HG03139 (cell line): ENCODE measurements around the gene SCAP.
"Not testable (repeated sequence)": the region's sequence is repeated elsewhere in the genome, so short reads cannot be mapped to it uniquely, and the experiment has no call there.

Source experiments
- ATAC-seq: cut with Tn5 transposase; IDR thresholded peaks from one replicate; pipeline ENCODE4 v1.9.1; 2021; ENCODE audit not compliant: unreplicated experiment

SCAP gene

GRCh38 chr3:47399531-47400270, 76.0 kb downstream of the SCAP start:
- ATAC-seq, result no peak

- ATAC-seq, result no peak
Measured at GRCh38 chr3:47399016-47399415, 76.7 kb downstream of the SCAP start.

DNA sequence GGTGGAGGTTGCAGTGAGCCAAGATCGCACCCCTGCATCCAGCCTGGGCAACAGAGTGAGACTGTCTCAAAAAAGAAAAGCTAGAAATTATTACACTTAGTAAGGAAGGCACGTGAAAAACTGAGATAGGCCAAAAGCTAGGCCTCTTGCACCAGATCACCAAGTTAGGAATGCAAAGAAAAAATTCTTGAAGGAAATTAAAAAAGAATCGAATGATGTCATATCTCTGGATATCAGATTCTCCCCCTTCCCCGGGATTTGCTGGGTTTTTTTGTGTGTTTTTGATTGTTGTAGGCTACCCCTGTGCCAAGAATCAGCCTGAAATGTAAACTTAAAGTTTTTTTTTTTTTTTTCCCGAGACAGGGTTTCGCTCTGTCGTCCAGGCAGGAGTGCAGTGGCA, 77.5 kb downstream of the SCAP start:
- ATAC-seq, result no peak

GRCh38 chr3:47394881-47395280, 80.9 kb downstream of the SCAP start:
- no peak for ATAC-seq

- no peak for ATAC-seq
Measured at GRCh38 chr3:47394140-47394870, 81.4 kb downstream of the SCAP start.

- no peak for ATAC-seq
Measured at GRCh38 chr3:47392933-47393332, 82.8 kb downstream of the SCAP start.

GRCh38 chr3:47385796-47386195, 89.9 kb downstream of the SCAP start:
- ATAC-seq, result no peak

DNA sequence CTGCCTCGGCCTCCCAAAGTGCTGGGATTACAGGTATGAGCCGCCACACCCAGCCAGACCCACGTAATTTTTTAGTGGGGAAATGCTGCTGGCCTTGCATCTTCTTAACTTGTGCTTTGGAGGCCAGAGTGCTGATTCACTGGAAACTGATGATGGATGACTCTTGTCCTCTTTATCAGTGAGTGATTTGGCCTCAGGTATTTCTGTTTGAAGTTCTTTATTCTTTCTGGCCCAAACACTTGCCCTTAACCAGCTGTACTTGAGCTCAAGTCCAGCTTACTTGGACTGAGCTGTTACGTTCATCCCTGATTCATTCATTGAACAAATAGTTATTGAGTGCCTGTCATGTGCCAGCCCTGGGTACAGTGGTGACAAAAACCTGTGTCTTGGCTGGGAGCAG, 90.7 kb downstream of the SCAP start:
- no peak for ATAC-seq

DNA sequence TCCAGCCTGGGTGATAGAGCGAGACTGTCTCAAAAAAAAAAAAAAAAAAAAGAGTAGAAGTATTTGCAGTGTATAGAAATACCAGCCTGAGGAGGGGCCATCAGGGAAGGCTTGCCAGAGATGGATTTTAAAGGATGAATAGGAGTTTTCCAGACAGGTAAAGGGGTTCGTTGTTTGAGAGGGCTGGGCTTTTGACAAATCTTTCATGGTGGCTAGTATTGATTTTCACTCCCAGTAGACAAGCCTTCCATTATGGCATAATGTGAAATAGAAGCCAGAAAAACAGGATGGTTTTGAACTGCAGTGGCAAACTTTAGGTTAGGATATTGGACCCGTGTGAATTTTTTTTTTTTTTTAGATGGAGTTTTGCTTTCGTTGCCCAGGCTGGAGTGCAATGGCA, 91.3 kb downstream of the SCAP start:
- no peak for ATAC-seq

DNA sequence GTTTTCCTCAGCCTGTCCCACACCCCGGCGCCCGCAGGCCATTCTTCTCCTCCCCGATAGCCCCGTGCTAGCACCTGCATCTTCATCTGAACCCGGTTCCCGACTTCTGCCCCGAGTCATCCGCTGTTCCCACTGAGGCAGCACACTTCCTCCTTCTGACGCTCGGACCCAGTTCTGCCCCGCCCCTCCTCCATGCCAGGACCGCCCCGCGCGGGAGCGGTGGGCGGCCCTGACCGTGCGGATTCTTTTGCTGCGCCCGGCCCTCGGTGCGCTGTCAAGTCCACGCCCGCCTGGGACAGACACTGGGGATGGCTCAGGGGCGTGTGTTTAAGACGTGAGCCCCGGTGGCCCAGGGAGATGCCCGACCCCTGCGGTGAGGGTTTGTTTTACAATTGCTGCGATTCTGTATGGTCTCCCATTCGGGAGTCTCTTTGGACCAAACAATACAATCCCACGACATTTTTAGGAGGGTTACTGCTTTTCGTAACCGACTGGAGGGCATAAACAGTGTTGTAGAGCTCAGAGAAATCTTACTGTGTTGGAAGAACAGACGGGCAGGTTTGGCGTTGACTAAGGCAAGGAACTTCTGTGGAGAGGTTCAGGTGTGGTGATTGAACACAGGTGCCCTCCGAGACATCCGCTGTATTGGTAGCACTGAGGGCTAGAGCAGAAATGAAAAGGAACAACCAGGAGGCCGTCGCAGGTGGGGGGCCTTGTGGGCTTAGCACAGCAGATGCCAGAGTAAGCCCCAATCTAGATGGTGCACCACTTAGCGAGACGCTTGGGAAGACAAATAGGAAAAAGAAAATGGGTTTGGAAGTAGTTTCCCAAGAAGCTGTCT, 94.2 kb downstream of the SCAP start:
- ATAC-seq, result peak; percentile 54

DNA sequence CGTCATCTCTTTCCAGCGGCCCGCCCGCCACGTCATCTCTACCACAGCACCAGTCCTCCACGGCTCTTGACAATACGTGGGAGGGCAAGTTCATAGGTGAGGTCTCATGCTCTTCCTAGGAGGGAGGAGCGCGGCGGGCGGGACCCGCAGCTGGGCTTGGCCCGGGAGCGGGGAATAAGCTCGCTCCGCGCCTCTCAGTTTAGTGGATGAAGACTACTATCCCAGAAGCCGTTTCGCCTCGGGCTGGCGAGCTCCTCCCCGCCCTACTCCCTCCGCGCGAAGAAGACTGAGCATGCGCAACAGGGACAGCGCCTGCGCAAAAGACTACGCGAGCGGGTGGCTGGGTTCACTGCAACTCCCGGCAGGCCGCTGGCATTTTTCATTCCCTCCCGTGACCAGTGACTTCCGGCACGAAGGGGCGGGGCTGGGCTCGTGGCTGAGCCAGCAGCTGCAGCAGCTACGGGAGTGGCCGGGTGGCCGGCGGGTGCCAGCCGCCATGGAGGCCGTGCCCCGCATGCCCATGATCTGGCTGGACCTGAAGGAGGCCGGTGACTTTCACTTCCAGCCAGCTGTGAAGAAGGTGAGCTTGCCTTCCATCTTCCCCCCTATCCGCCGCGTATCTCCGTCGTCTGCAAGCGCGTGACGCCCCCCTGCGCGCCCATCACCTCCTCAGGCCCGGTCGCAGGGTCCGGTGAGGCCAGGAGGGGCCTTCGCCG, 95.0 kb downstream of the SCAP start, which contains the start of gene PTPN23:
TSS of gene PTPN23 (plus strand) at position 421 of the 716 bp plus-strand sequence. CDS start at position 497, 76 bp downstream.
- peak; percentile 61 for ATAC-seq

DNA sequence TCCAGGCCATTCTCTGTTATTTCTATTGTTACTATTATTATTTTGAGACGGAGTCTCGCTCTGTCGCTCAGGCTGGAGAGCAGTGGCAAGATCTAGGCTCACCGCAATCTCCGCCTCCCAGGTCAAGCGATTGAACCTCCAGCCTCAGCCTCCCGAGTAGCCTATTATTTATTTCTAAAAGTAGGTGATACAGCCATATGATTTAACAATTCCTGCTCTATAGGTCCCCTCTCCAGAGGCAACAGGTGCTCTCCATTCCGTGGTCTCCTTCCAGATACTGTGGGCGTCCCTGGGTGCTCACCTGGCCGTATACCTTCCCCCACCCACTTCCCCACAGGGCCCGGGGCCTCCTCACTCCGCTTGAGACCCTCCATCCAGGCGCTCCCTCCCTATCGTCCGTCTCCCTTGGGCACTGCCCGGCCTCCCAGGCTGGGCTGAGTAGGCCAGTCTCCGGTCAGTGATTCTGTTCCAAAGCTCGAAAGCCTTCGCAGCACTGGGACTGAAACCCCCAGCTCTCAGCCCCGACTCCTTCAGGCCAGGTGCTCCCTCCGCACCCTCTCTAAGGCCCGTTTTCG, 95.6 kb downstream of the SCAP start:
- ATAC-seq, result no peak

DNA sequence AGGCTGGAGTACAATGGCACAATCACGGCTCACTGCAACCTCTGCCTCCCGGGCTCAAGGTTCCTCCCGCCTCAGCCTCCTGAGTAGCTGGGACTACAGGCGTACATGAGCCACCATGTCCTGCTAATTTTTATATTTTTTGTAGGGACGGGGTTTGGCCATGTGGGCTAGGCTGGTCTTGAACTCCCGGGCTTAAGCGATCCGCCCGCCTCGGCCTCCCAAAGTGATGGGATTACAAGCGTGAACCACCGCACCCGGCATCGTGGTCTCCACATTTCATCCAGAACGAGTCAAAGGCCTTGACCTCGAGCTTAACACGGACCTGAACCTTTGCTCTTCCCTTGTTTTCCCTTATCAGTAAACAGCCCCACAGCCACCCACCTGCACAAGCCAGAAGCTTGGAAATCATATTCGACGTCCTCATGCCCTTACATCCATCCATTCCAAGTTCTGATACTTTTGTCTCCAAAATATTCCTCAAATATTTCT, 96.3 kb downstream of the SCAP start:
- ATAC-seq, result no peak

GRCh38 chr3:47378869-47379268, 96.9 kb downstream of the SCAP start:
- ATAC-seq, result no peak

DNA sequence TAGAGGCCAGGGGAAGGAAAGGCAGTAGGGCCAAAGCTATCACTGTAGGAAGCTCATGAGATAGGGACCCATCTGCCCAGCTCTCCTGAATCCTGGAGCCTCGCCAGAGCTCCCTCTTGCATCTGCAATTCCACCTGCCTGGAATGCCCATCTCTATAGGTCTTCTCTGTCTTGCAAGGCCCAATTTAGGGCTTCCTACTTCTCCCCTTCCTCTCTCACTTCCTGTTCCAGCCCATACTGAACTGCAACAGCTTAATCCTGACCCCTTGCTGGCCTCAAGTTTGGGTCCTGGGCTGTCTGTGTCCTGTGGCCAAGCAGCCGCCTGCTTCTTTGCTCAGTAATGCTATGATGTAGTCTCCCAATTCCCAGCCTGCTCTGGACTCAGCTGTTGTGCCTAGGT, 98.6 kb downstream of the SCAP start:
- no peak for ATAC-seq

GRCh38 chr3:47376393-47376792, 99.3 kb downstream of the SCAP start:
- ATAC-seq, result no peak

GRCh38 chr3:47374587-47374986, 101.2 kb downstream of the SCAP start:
- no peak for ATAC-seq

GRCh38 chr3:47370887-47371697, 104.6 kb downstream of the SCAP start:
- no peak for ATAC-seq

DNA sequence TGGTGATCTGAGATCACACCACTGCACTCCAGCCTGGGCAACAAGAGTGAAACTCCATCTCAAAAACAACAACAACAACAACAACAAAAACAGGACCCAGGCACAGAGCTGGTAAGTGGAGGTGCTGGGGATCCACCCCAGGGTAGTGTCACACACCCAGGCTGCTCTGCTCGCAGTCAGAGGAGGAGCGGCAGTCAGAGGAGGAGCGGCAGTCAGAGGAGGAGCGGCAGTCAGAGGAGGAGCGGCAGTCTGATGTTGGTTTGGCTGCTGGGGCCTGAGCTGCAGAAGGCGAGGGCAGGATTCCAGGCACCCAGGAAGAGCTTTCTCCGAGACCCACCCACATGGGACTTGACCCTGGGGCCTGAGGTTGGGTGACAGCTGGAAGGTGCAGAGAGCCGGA, 105.7 kb downstream of the SCAP start:
- ATAC-seq, result not testable (repeated sequence)

DNA sequence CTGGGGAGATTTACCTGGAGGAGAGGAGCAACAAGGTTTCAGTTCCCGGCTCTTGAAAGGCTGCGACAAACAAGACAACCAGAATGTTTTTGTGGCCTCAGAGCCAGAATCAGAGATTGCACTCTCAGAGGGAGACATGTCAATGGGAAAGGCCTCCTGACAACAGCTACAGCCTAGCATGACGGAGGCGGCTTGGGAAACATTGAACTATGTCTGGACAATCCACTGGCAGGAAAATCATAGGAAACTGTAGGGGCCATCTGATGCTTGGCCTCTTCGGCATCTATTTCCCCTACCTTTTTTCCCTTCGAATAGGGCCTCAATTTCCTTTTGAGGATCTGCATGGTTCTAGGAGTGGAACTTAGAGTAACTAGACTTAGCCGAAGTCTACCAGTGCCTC, 108.1 kb downstream of the SCAP start:
- ATAC-seq, result no peak
